BLaER1 treated with 17β-estradiol and CSF1 and Interleukin-3, amounts not matched to agents 10 nM and 100 nM (cell line): ENCODE results near the gene R3HDM4.

Experiments used
- H3K27ac ChIP-seq, 11 experiments: shearing (Covaris generic); formaldehyde crosslinking; 2 replicates each; pipeline ENCODE4 v1.8.1; 2022
- H3K27me3 ChIP-seq, 11 experiments: shearing (Covaris generic); formaldehyde crosslinking; 2 replicates each; pipeline ENCODE4 v1.8.1; 2022
- H3K36me3 ChIP-seq, 11 experiments: shearing (Covaris generic); formaldehyde crosslinking; 2 replicates each; pipeline ENCODE4 v1.8.1; 2022
- H3K4me1 ChIP-seq, 10 experiments: shearing (Covaris generic); formaldehyde crosslinking; 2 replicates each; pipeline ENCODE4 v1.8.1; 2022
- H3K4me2 ChIP-seq, 11 experiments: shearing (Covaris generic); formaldehyde crosslinking; 2 replicates each; pipeline ENCODE4 v1.8.1; 2022
- H3K4me3 ChIP-seq, 10 experiments: shearing (Covaris generic); formaldehyde crosslinking; 2 replicates each; pipeline ENCODE4 v1.8.1; 2022
- H3K9ac ChIP-seq, 11 experiments: shearing (Covaris generic); formaldehyde crosslinking; 2 replicates each; pipeline ENCODE4 v1.8.1; 2022
- H3K9me3 ChIP-seq, 11 experiments: shearing (Covaris generic); formaldehyde crosslinking; replicated peaks in 1 of 11; 2 replicates each; pipeline ENCODE4 v1.8.1; 2022
- H4K20me1 ChIP-seq, 11 experiments: shearing (Covaris generic); formaldehyde crosslinking; 2 replicates each; pipeline ENCODE4 v1.8.1; 2022
- Cebpa-rat ChIP-seq, 11 experiments: shearing (Covaris generic); IDR thresholded peaks; 2 replicates each; pipeline ENCODE4 v1.8.1; 2022

Gene R3HDM4

GRCh38 chr19:862581-863314 is 50.3 kb downstream of the R3HDM4 start:
- Histone ChIP-seq H3K4me2 (peak overlapping the region; percentile 67 to 89 (median 83)), H3K9ac (peak overlapping the region in 3 of 11 experiments; percentile 46 to 58 (median 48); a peak in 1 of 22 replicates), H3K27me3 (peaks cover 30 to 57% (median 51%) of the 10 kb centered on the region in 11 experiments), H3K9me3 (peaks cover 0 to 5% (median 0%) of the 10 kb centered on the region in 11 experiments; a peak in 1 of 22 replicates), H3K4me1 (peaks cover 31 to 63% (median 51%) of the 10 kb centered on the region in 10 experiments), H3K27ac (peak overlapping the region in 2 of 11 experiments; percentile 62 to 63; a peak in 4 of 22 replicates), H3K36me3 (peaks cover 0 to 14% (median 4%) of the 10 kb centered on the region in 11 experiments; a peak in 18 of 22 replicates), H3K4me3 (peak overlapping the region; percentile 18 to 59 (median 46); a peak in 16 of 20 replicates), H4K20me1 (peaks cover 0 to 29% (median 5%) of the 10 kb centered on the region in 11 experiments; a peak in 11 of 22 replicates)
- TF ChIP-seq Cebpa-rat (IDR thresholded peaks at IDR 0.05) = no peak

- H3K9ac ChIP-seq = no peak overlapping the region
- peaks cover 0 to 6% (median 0%) of the 10 kb centered on the region in 11 experiments; a peak in 2 of 22 replicates for H3K36me3 ChIP-seq
Measured at GRCh38 chr19:861756-862580, 51.1 kb downstream of the R3HDM4 start.

DNA sequence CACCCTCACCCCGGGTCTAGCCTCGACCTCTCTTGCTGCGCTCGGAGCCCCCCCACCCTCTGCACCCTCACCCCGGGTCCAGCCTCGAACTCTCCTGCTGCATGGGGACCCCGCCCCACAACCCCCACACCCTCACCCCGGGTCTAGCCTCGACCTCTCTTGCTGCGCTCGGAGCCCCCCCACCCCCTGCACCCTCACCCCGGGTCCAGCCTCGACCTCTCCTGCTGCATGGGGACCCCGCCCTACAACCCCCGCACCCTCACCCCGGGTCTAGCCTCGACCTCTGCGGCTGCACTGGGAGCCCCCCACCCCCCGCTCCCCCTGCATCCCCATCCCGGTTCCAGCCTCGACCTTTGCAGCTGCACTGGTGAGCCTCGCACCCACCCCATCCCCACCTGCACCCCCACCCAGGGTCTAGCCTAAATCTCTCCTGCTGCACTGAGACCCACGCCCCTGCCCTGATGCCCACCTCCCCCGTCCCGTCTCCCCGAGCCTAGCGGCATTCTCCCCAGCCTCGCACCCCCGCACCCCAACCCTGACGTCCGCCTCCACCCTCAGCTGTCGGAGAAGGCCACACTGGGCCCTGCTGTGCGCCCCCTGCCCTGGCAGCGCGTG is 51.8 kb downstream of the R3HDM4 start:
- Histone ChIP-seq H4K20me1 (peaks cover 0 to 21% (median 0%) of the 10 kb centered on the region in 11 experiments; a peak in 9 of 22 replicates), H3K9ac (no peak overlapping the region), H3K9me3 (peaks cover 0 to 5% (median 0%) of the 10 kb centered on the region in 11 experiments; a peak in 1 of 22 replicates), H3K36me3 (peaks cover 0 to 6% (median 0%) of the 10 kb centered on the region in 11 experiments; a peak in 1 of 22 replicates), H3K27ac (no peak overlapping the region), H3K4me2 (peak overlapping the region in 8 of 11 experiments; percentile 11 to 73 (median 32); a peak in 10 of 22 replicates), H3K27me3 (peaks cover 30 to 61% (median 57%) of the 10 kb centered on the region in 11 experiments), H3K4me1 (peaks cover 31 to 60% (median 42%) of the 10 kb centered on the region in 10 experiments), H3K4me3 (no peak overlapping the region; a peak in 1 of 20 replicates)
- no peak for TF ChIP-seq Cebpa-rat (IDR thresholded peaks at IDR 0.05)

More at GRCh38 chr19:861756-862580, 51.1 kb downstream of the R3HDM4 start:
- TF ChIP-seq Cebpa-rat (IDR thresholded peaks at IDR 0.05) = no peak
- Histone ChIP-seq H3K9me3 (peaks cover 0 to 5% (median 0%) of the 10 kb centered on the region in 11 experiments; a peak in 1 of 22 replicates), H3K27ac (no peak overlapping the region), H4K20me1 (peaks cover 0 to 22% (median 0%) of the 10 kb centered on the region in 11 experiments; a peak in 10 of 22 replicates), H3K4me2 (peak overlapping the region in 10 of 11 experiments; percentile 11 to 89 (median 82); a peak in 12 of 22 replicates), H3K27me3 (peaks cover 30 to 61% (median 57%) of the 10 kb centered on the region in 11 experiments), H3K4me3 (no peak overlapping the region), H3K4me1 (peaks cover 31 to 61% (median 45%) of the 10 kb centered on the region in 10 experiments)

- peak in 3 of 11 experiments; percentile 13 to 30 (median 29); a peak in 2 of 22 replicates for TF ChIP-seq Cebpa-rat (IDR thresholded peaks at IDR 0.05)
- H3K9me3 ChIP-seq = peaks cover 0 to 5% (median 0%) of the 10 kb centered on the region in 11 experiments; a peak in 1 of 22 replicates
- H3K4me1 ChIP-seq = peaks cover 24 to 57% (median 36%) of the 10 kb centered on the region in 10 experiments
- peak within 1 kb of the TSS; percentile 44 to 86 (median 77) for H3K4me2 ChIP-seq
- H3K27ac ChIP-seq = peak within 1 kb of the TSS in 5 of 11 experiments; percentile 36 to 69 (median 60); a peak in 10 of 22 replicates
- H3K27me3 ChIP-seq = peaks cover 30 to 61% (median 57%) of the 10 kb centered on the region in 11 experiments
- H4K20me1 ChIP-seq = peaks cover 0 to 21% (median 0%) of the 10 kb centered on the region in 11 experiments; a peak in 7 of 22 replicates
- peak within 1 kb of the TSS in 8 of 11 experiments; percentile 23 to 72 (median 50); a peak in 12 of 22 replicates for H3K9ac ChIP-seq
- H3K4me3 ChIP-seq = peak within 1 kb of the TSS in 8 of 10 experiments; percentile 26 to 65 (median 44); a peak in 13 of 20 replicates
- H3K36me3 ChIP-seq = no peaks in the 10 kb centered on the region
Measured at GRCh38 chr19:858868-859843, 53.9 kb downstream of the R3HDM4 start, which contains the start of gene CFD. CFD (plus strand) TSS chr19:859664; CDS start chr19:859690, 26 bp downstream.

DNA sequence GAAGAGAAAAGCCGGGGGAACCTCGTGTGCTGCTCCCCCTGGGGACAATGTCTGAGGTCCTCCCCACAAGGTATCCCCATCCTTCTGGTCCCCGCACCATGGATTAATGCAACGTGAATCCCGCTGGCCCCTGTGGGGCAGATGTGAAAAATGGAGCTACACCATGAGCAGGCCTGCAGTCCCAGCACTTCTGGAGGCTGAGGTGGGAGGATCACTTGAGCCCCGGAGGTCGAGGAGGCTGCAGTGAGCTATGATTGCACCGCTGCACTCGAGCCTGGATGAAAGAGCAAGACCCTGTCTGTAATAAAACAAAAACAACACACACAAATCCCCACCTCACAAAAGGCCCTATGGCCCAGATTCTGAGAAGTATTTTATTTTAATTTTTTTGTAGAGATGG is 54.7 kb downstream of the R3HDM4 start:
- Histone ChIP-seq H3K4me1 (peaks cover 15 to 48% (median 28%) of the 10 kb centered on the region in 10 experiments), H3K9ac (no peak overlapping the region), H3K4me3 (no peak overlapping the region), H4K20me1 (peaks cover 0 to 21% (median 0%) of the 10 kb centered on the region in 11 experiments; a peak in 7 of 22 replicates), H3K9me3 (peaks cover 0 to 5% (median 0%) of the 10 kb centered on the region in 11 experiments; a peak in 1 of 22 replicates), H3K27ac (peak overlapping the region in 1 of 11 experiments; percentile 62; a peak in 1 of 22 replicates), H3K4me2 (peak overlapping the region in 3 of 11 experiments; percentile 72 to 86 (median 81); a peak in 2 of 22 replicates), H3K27me3 (peaks cover 30 to 63% (median 54%) of the 10 kb centered on the region in 11 experiments), H3K36me3 (no peaks in the 10 kb centered on the region)
- TF ChIP-seq Cebpa-rat (IDR thresholded peaks at IDR 0.05) = no peak

DNA sequence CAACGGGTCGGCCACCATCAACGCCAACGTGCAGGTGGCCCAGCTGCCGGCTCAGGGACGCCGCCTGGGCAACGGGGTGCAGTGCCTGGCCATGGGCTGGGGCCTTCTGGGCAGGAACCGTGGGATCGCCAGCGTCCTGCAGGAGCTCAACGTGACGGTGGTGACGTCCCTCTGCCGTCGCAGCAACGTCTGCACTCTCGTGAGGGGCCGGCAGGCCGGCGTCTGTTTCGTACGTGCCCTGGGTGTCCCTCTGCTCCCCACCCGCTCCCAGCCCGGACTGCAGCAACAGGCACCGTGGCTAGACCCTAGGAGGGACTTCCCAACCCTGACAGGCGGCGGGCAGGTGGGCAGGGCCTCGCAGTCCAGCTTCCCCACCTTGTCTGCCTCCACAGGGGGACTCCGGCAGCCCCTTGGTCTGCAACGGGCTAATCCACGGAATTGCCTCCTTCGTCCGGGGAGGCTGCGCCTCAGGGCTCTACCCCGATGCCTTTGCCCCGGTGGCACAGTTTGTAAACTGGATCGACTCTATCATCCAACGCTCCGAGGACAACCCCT is 57.4 kb downstream of the R3HDM4 start:
- no peak overlapping the region for H3K4me2 ChIP-seq

More for the DNA sequence above, 57.4 kb downstream of the R3HDM4 start:
- Histone ChIP-seq H4K20me1 (peaks cover 0 to 15% (median 0%) of the 10 kb centered on the region in 11 experiments; a peak in 8 of 22 replicates), H3K9me3 (peaks cover 0 to 5% (median 0%) of the 10 kb centered on the region in 11 experiments; a peak in 1 of 22 replicates), H3K4me1 (peaks cover 7 to 35% (median 20%) of the 10 kb centered on the region in 10 experiments; a peak in 19 of 20 replicates), H3K27ac (no peak overlapping the region), H3K27me3 (peaks cover 30 to 63% (median 56%) of the 10 kb centered on the region in 11 experiments), H3K9ac (no peak overlapping the region), H3K4me3 (no peak overlapping the region), H3K36me3 (no peaks in the 10 kb centered on the region)
- no peak for TF ChIP-seq Cebpa-rat (IDR thresholded peaks at IDR 0.05)
